ENCODE measurements around the gene UTP14C.
A peak's percentile ranks its signal among the peaks of the same experiment; 100 is the strongest.
"Not testable (repeated sequence)": the region's sequence is repeated elsewhere in the genome, so short reads cannot be mapped to it uniquely, and the experiment has no call there.

Gene UTP14C

GRCh38 chr13:52024481-52024880 is at the start of gene UTP14C:
UTP14C (plus strand) TSS chr13:52024691; CDS start chr13:52028805, 4,114 bp downstream.
- DNase-seq = no peak

- no peak for DNase-seq
These were observed 48.1 kb upstream of the UTP14C start for GRCh38 chr13:51976423-51976822.

DNA sequence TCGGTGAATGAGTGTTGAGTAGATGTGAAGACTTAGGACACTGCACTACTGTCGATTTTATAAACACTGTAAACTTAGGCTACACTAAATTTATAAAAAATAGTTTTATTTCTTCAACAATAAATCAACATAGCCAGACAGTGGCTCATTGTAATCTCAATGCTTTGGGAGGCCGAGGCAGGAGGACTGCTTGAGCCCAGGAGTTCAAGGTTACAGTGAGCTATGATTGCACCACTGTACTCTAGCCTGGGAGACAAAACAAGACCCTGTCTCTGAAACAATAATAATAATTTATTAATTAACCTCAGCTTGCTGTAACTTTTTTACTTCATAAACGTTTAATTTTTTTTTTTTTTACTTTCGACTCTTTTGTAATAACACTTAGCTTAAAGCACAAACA is 47.6 kb upstream of the UTP14C start:
- no peak for DNase-seq

- DNase-seq = no peak
These were observed 46.9 kb upstream of the UTP14C start for GRCh38 chr13:51977625-51978024.

DNA sequence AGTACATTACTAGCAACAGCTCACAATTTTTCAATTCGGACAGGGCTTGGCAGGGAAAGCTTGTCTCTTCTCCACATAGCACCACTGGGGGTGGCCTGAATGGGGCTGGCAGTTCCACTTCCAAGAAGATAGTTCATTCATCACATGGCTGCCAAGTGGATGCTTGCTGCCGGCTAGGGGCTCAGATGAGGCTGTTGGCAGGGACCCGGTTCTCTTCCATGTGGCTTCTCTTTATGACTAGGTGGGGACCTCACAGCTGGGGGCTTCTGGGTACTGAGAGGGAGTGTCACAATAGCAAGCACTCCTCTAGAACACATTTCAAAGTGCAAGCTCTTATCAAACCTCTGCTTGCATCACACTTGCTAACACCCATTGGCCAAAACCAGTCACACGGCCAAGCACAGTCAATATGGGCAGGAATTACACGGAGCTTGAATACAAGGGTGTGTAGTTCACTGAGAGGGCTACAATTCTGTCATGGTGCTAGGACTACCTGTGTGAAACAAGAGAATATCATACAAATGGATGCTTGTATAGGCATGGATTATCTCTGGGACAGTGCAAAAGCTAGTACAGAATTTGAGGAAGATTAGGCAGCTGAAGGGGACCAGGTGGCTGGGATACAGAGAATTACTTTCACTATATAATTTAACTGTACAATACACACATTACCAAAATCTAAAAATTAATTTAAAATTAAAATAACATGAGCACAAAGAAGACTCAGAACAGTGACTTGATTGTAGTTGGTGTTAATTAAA is 45.5 kb upstream of the UTP14C start:
- no peak for DNase-seq

DNA sequence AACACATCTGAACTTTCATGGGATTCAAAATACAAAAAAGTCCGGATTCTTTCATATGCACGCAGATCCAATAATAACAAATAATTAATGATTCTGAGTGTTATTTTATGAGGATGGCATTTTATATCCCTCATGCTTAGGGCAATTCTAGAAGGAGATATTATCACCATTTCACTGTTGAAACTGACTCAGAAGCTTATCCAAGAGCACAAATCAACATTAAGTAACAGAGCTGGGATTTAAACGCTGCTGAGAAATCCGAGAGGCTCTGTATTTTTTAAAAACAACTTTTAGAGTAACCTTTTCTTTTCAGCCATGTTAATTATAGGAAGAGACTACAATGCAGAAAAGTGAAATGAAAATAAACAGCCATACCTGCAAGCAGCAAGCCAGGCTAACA is 43.6 kb upstream of the UTP14C start:
- no peak for DNase-seq

DNA sequence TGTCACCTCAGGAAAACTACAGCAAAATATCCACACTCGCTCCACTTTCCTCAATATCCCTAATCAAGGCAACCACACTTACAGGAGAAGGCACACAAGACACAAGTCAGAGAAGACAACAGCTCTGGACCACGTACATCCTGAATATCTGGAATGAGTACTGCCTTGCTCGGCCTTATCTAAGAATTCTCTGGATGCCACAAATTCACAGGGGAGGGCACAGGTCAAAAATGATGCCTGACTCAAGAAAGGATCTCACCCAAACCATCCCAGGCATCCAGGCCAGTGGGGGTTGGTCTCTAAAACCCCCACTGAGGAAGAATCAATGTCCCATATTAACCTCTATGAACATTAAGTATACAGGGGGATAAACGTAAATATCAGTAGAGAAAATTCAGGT is 43.1 kb upstream of the UTP14C start:
- DNase-seq = no peak

DNA sequence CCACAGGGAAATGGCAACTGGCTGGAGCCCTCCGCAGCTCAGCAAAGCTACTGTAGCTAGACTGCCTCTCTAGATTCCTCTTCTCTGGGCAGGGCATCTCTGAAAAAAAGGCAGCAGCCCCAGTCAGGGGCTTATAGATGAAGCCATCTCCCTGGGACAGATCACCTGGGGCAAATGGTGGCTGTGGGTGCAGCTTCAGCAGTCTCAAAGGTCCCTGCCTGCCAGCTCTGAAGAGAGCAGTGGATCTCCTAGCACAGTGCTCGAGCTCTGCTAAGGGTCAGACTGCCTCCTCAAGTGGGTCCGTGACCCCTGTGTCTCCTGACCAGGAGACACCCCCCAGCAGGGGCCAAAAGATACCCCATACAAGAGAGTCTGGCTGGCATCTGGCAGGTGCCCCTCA is 41.2 kb upstream of the UTP14C start:
- DNase-seq = not testable (repeated sequence)

- not testable (repeated sequence) for DNase-seq
These were observed 39.6 kb upstream of the UTP14C start for GRCh38 chr13:51984904-51985303.

GRCh38 chr13:51988988-51989618 is 35.4 kb upstream of the UTP14C start:
- no peak for DNase-seq

DNA sequence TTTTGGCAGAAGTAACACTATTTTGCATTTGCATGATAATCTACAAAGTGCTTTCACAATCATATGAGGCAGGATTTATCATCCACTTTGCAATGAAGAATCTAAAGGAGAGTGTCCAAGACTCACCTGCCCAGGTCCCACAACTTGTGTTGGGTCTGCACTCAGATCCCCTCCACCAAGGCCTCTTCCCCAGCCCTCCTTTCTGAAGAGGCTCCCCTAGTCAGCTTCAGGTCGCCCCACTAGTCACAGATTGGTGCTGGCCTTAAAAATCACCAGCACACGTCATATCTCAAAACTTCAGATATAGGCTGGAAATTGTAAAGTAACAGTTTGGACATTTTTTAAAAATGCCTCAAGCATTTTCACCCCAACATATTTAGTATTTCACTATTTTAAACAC is 30.8 kb upstream of the UTP14C start:
- DNase-seq = no peak

DNA sequence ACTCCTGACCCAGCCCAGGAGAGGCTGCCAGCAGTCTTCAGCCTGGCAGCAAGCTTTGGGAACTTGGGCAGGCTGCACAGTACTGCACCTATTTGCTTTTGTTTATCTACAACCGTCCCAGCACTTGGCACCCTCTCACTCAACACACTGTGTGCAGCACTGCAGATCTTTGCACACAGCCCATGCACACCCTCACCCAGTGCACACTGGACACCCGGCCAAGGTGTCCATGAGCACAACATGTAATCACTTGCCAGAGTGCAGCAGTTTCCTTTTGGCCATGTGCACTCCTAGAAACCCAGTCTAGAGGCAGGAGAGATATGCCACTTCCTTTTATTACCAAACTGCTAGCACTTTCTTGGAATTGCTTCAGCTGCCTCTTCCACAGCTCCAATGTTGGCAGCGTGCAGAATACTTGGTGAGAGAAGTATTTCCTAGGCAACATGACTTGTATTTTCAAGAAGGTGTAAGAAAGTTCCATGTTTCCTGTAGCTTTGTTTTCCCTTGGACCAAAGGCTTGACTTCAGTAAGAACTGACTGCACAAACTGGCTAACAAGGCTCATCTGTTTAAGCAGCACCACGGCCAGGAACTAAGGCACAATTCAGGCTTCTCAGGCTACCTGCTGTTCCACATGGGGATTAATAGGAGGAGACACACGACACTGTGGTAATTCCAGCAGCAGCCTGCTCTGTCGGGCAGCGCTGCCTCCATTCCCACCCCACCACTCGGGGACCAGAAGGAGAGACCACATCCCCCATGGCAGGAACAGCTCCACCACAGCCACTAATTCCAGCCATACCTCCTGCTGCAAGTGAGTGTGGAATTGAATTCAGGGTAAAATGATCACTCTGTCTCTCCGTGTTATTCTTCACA is 28.6 kb upstream of the UTP14C start:
- no peak for DNase-seq

- no peak for DNase-seq
These were observed 27.9 kb upstream of the UTP14C start for GRCh38 chr13:51996641-51997040.

DNA sequence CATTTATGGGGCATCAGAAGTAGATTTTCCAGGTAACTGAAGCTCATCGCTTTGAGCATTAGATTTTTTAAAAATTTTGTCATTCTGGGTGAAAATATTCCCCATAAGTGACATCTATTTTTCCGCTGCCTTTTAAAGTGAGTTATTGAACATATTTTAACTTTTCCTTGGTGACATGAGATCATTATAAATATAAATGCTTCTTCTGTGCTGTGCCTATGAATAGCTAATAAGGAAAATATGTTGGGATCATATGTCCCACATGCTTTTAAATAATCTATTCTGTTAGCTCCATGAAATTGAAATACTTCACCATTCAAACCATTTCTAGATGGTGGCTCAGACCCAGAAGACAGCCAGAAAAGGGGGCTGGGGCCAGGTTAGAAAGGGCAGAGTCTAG is 27.3 kb upstream of the UTP14C start:
- DNase-seq = no peak

DNA sequence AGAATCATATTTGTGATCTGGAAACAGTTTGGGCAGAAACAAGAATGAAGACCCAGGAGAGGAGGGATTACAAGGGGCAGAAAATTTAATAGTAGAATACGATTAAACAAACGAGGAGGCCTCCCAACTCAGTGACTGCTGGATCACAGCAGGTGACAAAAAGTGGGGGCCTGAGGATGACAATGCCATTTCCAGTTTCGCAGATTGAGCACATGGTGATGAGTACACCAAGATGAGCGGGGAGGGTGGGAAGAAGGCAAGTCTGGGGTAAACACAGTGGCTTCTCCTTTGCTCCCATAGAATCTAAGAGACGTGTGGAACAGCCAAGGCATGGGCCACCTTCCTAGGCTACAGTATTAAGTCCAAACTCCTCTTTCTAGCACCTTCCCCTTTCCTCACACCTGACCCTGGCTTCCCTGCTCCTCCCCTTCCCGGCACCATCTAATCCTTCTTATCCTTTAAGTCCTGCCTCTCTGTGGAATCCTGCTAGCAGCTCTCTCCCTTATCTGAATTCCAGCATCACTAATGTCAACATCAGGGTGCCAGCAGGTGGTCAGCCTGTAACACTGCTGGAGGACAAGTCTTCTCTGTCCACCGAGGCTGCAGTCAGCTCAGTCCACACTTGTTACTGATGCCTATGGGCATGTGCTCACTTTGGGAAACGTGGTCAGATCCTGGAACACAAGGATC is 26.7 kb upstream of the UTP14C start:
- DNase-seq = no peak

DNA sequence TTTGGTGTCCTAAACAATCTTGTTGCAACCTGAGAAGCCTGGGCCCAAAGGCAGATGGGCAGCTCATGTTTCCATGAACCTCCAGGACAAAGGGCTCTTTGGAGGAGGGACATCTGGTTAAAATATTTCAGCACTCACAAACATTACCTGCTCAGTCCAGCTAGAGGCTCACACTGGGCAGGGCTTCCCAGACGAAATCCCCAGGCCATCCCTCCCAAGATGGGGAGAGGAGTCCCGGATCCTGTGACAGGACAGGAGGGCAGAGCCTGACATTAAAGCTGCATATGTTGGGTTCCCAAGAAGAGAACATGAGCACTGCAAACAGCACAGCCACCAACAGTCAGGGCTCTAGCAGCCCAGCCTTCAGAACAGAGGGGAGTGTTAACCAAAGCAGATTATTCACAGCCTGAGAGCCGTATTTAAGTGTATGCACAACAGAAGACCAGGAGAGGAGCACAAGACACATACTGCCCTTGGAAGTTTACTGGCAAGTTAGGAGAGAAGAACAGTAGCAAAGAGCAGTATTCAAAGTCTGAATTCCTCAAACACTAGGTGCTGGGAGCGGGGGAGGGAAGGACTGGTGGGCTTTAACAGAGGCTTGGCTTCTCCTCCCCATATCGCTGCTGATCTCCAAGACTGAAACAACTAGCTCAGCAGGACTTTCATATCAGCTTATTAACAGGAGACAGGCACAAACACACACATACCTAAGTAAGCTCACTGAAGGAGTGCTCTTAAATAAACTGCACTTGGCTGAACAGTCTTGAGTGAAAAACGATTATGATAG is 25.6 kb upstream of the UTP14C start:
- DNase-seq = no peak

DNA sequence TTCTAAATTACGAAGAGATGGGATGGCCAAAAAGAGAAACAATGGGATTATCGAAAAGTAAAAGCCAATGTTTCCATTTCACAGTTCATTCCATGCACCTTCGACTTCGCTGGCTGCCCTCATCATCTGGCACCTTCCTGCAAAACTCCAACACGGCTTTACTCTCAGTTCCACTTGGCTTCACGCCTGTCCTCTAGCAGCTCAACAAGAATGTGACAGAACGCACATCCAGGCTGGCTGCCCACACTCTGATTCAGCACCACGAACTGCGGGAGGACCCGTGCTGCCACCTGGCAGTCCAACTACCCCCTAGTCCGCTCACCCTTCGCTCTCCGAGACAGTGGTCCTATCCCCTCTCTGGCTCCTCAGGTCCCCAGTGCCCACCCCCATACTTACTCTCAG is 25.0 kb upstream of the UTP14C start:
- no peak for DNase-seq

DNA sequence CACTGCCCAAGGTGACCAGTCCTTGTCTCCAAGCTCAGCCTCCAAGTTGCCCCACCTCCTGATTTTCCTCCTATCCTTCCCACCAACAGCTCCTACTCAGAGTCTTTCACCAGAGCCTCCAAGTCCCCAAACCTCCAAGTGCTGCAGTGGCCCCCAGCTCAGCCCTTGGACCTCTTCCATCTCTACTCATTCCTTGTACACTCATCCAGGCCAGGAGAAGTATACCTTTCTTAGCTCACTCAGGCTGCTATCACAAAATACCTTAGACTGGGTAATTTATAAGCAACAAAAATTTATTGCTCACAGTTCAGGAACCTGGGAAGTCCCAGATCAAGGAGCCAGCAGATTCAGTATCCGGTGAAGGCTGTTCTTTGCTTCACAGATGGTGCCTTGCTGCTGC is 24.6 kb upstream of the UTP14C start:
- DNase-seq = no peak

DNA sequence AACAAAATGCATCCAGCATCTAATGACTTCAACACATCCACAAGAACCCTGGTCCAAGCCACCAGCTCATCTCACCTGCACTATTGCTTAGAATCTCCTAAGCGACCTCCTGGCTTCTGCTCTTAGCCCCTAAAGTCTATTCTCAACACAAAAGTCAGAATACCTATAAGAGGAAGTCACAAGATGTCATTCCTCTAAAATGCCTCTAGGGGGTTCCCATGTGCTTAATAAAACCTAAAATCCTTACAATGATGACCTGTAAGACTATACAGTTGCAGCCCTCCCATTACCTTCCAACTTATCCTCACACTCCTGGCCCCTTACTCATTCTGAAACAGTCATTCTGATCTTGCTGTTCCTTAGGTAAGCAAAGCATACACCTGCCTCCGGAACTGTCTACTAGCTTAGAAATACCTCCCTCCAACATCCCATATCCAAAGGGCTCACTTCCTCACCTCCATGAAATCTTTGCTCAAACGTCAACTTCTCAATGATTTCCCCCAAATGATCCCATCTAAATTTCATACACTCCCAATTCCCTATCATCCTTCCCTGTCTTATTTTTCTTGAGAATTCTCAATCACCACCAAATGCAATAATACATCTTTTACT is 23.3 kb upstream of the UTP14C start:
- DNase-seq = peak; percentile 42

DNA sequence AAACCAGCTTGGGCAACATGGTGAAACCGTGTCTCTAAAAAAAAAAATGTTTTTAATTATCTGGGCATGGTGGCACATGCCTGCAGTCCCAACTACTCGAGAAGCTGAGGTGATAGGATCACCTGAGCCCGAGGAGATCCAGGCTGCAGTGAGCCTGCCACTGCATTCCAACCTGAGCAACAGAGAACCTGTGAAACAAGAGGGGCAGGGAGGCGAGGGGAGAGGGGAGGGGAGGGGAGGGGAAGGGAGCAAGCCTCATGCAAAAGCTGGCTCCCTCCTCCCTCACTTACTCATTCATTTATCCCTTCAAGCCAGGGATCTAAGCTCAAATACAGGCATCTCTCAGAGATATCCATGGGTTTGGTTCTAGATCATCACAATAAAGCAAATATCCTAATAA is 22.1 kb upstream of the UTP14C start:
- DNase-seq = no peak

GRCh38 chr13:52003541-52003940 is 20.9 kb upstream of the UTP14C start:
- no peak for DNase-seq
